Measurements from ENCODE around the gene INSL6.
"Not testable (repeated sequence)": the region's sequence is repeated elsewhere in the genome, so short reads cannot be mapped to it uniquely, and the experiment has no call there.

The INSL6 gene, protein sequence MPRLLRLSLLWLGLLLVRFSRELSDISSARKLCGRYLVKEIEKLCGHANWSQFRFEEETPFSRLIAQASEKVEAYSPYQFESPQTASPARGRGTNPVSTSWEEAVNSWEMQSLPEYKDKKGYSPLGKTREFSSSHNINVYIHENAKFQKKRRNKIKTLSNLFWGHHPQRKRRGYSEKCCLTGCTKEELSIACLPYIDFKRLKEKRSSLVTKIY

GRCh38 chr9:5185220-5185840 is at the start of gene INSL6:
Gene INSL6 (minus strand): TSS chr9:5185639. CDS start chr9:5185602, 37 bp downstream.
- DNase-seq = no peak

DNA sequence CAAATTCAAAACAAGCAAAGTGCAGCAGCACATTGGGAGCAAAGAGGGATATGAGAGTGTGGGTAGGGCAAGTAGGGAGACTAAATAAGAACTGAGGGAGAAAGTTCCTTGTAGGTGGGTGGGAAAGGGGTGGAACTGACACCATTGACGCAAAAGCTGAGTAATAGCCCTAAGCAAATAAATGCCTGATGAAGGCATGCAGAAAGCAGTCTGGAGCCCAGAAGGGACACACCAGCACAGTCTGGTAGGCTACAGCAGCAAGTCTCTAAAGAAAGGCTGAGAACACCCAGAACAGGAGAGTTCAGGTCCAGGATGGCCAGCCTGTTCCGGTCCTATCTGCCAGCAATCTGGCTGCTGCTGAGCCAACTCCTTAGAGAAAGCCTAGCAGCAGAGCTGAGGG is 45.8 kb upstream of the INSL6 start, which contains the start of gene INSL4:
INSL4 (plus strand) TSS at position 208 of the 400 bp plus-strand sequence; CDS start at position 313, 105 bp downstream.
- no peak for DNase-seq

GRCh38 chr9:5230554-5230953 is 45.1 kb upstream of the INSL6 start:
- no peak for DNase-seq

DNA sequence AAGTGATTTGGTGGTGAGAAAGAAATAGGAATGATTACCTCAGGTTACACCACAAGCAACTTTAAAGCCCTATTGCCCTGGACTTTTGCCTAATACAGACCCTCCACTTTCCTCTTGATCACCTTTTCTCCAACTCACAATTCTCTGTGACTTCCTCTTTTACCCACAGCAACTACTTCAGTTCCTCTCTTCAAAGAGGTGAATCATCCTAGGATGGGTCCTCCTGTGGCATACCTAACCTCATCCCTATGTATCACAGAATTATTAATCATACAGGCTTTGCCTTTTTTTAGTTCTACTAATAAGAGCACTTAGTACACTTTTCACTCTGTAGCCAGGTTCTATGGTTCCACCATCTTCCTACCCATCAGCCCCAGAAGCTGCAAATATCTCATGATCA is 19.6 kb upstream of the INSL6 start:
- DNase-seq = no peak

DNA sequence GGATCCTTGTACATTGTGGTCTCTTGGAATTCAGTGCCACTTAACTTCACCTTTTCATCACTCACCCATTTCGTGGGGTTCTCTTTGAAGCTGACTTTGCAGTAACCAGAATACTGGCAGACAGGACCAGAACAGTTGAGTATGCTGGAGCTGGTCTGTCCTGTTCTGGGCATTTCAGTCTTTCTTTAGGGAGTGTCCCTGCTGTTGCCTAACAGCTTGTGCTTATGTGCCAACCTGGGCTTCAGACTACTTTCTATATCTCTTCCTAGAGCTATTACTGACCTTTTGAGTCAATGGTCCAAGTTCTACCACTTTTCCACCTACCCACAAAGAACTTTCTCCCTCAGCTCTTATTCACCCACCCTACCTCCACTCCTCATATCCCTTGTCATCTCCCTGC is 10.0 kb upstream of the INSL6 start:
- DNase-seq = no peak

GRCh38 chr9:5193345-5193744 is 7.9 kb upstream of the INSL6 start:
- no peak for DNase-seq

DNA sequence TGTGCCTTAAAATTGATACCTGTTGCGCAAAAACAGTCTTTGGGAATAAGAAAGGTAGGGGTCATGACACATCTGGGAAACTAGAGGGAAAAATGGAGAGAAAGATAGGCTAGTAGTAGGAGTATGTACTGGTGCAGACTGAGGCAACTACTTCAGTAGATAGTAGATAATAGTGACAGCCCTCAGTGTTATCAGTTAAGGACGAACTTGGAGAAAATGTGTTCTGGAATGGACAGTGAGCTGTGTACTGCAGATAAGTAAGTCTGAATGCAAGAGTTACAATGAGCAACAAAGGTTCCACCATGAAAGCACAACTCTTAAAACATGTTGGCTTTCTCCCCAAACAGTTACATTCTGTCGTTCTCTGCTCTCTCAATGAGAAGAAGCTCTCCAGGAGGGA is 6.5 kb upstream of the INSL6 start:
- DNase-seq = no peak

DNA sequence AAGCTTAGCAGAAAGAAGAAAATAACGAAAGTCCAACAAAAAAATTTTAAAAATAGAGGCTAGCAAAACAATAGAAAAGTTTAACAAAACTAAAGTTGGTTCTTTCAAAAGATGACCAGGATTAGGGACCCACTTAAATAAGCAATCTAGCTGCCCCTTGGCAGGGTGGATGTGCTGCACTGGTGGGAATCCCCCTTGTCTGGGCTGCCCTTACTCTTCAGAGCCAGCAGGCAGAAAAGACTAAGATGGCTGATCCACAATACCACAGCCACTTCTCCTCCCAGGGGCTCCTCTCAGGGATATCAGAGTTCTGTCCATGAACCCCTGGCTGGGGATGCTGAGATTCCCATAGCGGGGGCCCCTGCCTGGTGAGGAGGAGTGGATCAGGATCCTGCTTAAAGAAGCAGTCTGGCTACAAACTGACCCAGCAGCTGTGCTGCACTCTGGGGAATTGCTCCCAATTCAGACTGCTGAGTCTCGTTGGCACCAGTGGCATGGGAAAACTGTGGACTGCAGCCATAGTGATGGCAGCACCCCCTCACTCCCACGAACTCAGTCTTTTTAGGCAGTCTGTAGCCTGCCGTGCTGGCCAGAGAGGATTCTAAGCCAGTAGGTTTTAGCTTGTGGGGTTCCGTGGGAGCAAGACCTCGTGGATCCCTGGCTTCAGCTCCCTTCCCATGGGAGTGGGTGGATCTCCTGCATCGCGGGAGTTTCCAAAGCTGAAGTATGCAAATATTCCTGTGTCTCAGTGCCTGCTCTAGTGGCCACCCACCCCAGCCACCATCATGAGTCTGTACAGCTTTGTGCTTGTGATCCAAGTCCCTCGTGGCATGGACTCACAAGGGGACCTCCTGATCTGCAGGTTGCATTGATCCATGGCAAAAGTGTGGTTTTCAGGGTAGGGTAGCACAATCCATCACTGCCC is 2.9 kb upstream of the INSL6 start:
- DNase-seq = no peak

- DNase-seq = peak; percentile 15
These were observed 1.2 kb upstream of the INSL6 start for GRCh38 chr9:5186416-5187169.

- no peak for DNase-seq
These were observed 663 bp downstream of the INSL6 start for GRCh38 chr9:5184776-5185175.

- not testable (repeated sequence) for DNase-seq
These were observed 4.8 kb downstream of the INSL6 start for GRCh38 chr9:5180631-5181030.

GRCh38 chr9:5178126-5178805 is 7.2 kb downstream of the INSL6 start:
- DNase-seq = no peak

- no peak for DNase-seq
These were observed 39.2 kb downstream of the INSL6 start for GRCh38 chr9:5146241-5146640.

- DNase-seq = no peak
These were observed 41.2 kb downstream of the INSL6 start for GRCh38 chr9:5144217-5144616.

DNA sequence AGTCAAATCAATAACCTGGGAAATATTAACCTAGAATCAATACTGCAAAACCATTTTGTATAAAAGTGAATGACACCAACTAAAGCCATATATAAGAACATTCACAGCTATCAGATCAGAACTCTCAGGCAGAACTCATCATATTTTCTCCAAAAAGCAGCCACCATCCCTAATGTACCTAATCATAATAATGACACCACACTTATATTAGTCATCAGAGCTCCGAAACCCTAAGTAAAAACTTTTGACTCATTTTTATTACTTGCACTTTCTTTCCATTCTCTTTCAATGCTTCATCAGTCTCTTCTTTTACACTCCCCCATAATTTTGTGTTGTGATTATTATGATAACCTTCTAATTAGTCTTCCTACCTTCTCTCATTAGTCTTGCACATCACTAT is 45.3 kb downstream of the INSL6 start:
- no peak for DNase-seq

DNA sequence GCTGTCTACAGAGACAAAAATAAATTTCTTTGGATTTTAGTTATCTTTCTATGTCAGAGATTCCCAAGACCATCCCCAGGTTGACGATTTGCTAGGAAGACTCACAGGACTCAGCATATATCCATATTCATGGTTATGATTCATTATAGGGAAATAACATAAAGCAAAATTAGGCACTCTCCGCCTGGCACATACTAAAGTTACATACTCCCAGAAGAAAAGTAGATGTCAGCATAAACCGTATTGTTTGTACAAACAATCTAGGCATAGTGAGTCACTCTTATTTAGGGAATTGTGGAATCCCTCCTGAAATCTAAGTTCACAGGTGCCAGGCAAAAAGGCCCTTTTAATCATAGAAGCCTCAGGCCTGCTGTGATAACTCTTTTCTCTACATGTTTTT is 62.9 kb downstream of the INSL6 start:
- no peak for DNase-seq

DNA sequence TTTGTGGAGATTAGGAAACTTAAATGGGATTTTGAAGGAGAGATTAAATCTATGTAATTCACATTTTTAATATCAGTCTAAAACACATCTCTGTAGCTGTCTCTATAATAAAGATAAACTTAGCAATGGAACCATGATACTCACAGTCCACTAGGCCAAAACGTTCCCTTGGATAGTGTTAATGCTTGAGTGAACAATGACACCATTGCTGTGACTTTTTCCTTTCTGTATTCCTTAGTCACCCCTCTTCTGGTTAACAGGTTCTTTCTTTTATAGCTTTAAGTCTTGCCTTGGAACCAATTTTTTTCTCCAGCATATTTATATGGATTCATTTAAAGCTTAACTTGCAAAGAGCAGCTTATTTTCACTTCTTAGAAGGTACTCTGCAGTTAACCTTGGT is 63.3 kb downstream of the INSL6 start:
- DNase-seq = no peak

- no peak for DNase-seq
These were observed 71.3 kb downstream of the INSL6 start for GRCh38 chr9:5113994-5114748.

Measured in NK-92 treated with Interleukin-12 subunit alpha and Interleukin-12 subunit beta, amount 100 ng/mL, for 24 hours (cell line).